Measurements from ENCODE around the gene SHROOM2.

GRCh38 chrX:9948406-9948805 is 162.2 kb downstream of the SHROOM2 start:
- TF ChIP-seq NFIC (IDR thresholded peaks at IDR 0.05): no peak
- no peak for TF ChIP-seq YY1 (IDR thresholded peaks at IDR 0.05; ENCODE audit: low read depth)
- TF ChIP-seq TAF1 (IDR thresholded peaks at IDR 0.05; ENCODE audit: low read depth): no peak
- no peak for TF ChIP-seq EP300 (IDR thresholded peaks at IDR 0.05; ENCODE audit: borderline replicate concordance)
